ENCODE data around the gene FOXR1. TPM values are rescaled to one million over a fixed set of nuclear protein-coding genes. Genes with fewer than 3 reads are reported as not detected.

Gene FOXR1
- total and polyA plus RNA-seq, 4 donors = not detected

- Histone ChIP-seq H3K9me3 (ENCODE audit: control insufficient read depth in 4 of 4, insufficient read depth in 3 of 4, low read length in 3 of 4) (no peaks in the 10 kb centered on the region), H3K27ac (ENCODE audit: low read depth in 1 of 2, low read length in 1 of 2) (peak overlapping the region; percentile 88 to 93), H3K4me1 (ENCODE audit: control insufficient read depth in 5 of 5, insufficient read depth in 5 of 5, low read length in 5 of 5) (peaks cover 0 to 75% (median 34%) of the 10 kb centered on the region in 5 donors), H3K9ac (ENCODE audit: insufficient read depth in 1 of 2, low read length in 2 of 2) (peak overlapping the region in 1 of 2 donors; percentile 35), H3K27me3 (ENCODE audit: control insufficient read depth in 3 of 3, insufficient read depth in 3 of 3, low read length in 2 of 3) (no peaks in the 10 kb centered on the region), H3K4me3 (peak overlapping the region; percentile 91), H3K36me3 (ENCODE audit: control insufficient read depth in 4 of 4, insufficient read depth in 4 of 4, low read length in 4 of 4) (peaks cover 0 to 7% (median under 1%) of the 10 kb centered on the region in 4 donors)
- DNase-seq = no peak
- WGBS, 2 donors = 16 to 32% methylated on average over 7 of the region's 7 CpGs
- no peak for TF ChIP-seq CTCF (IDR thresholded peaks at IDR 0.05; ENCODE audit: control extremely low read depth, extremely low read depth)
- no peak for ATAC-seq (ENCODE audit: insufficient read depth, low FRiP score)
Observed at GRCh38 chr11:118923721-118924587, 47.6 kb upstream of the FOXR1 start.

- Histone ChIP-seq H3K9ac (ENCODE audit: insufficient read depth in 1 of 2, low read length in 2 of 2) (peak overlapping the region; percentile 3 to 35), H3K4me1 (ENCODE audit: control insufficient read depth in 5 of 5, insufficient read depth in 5 of 5, low read length in 5 of 5) (peaks cover 0 to 67% (median 28%) of the 10 kb centered on the region in 5 donors), H3K27me3 (ENCODE audit: control insufficient read depth in 3 of 3, insufficient read depth in 3 of 3, low read length in 2 of 3) (no peaks in the 10 kb centered on the region), H3K27ac (ENCODE audit: low read depth in 1 of 2, low read length in 1 of 2) (peak overlapping the region; percentile 88 to 93), H3K36me3 (ENCODE audit: control insufficient read depth in 4 of 4, insufficient read depth in 4 of 4, low read length in 4 of 4) (peaks cover 0 to 7% (median under 1%) of the 10 kb centered on the region in 4 donors), H3K9me3 (ENCODE audit: control insufficient read depth in 4 of 4, insufficient read depth in 3 of 4, low read length in 3 of 4) (no peaks in the 10 kb centered on the region), H3K4me3 (peak overlapping the region; percentile 91)
- no peak for ATAC-seq (ENCODE audit: insufficient read depth, low FRiP score)
- WGBS, 2 donors = 1% methylated on average over 39 to 45 of the region's 45 CpGs
- TF ChIP-seq CTCF (IDR thresholded peaks at IDR 0.05; ENCODE audit: control extremely low read depth, extremely low read depth) = no peak
- peak; percentile 65 to 73 (median 72) for DNase-seq
Observed at GRCh38 chr11:118924591-118925585, 46.7 kb upstream of the FOXR1 start.

GRCh38 chr11:118927554-118928100 is 43.9 kb upstream of the FOXR1 start:
- Histone ChIP-seq H3K36me3 (ENCODE audit: control insufficient read depth in 4 of 4, insufficient read depth in 4 of 4, low read length in 4 of 4) (peaks cover 0 to 7% (median under 1%) of the 10 kb centered on the region in 4 donors), H3K27ac (ENCODE audit: low read depth in 1 of 2, low read length in 1 of 2) (peak overlapping the region; percentile 56 to 94), H3K4me1 (ENCODE audit: control insufficient read depth in 5 of 5, insufficient read depth in 5 of 5, low read length in 5 of 5) (peaks cover 0 to 48% (median 17%) of the 10 kb centered on the region in 5 donors), H3K9ac (ENCODE audit: insufficient read depth in 1 of 2, low read length in 2 of 2) (no peak overlapping the region), H3K27me3 (ENCODE audit: control insufficient read depth in 3 of 3, insufficient read depth in 3 of 3, low read length in 2 of 3) (no peaks in the 10 kb centered on the region), H3K4me3 (no peak overlapping the region), H3K9me3 (ENCODE audit: control insufficient read depth in 4 of 4, insufficient read depth in 3 of 4, low read length in 3 of 4) (no peaks in the 10 kb centered on the region)
- no peak for TF ChIP-seq CTCF (IDR thresholded peaks at IDR 0.05; ENCODE audit: control extremely low read depth, extremely low read depth)
- WGBS, 2 donors = 10 to 19% methylated on average over 7 of the region's 7 CpGs
- DNase-seq (no peak), ATAC-seq (ENCODE audit: insufficient read depth, low FRiP score) (no peak)

All from lung (tissue), 12 donors.